ENCODE measurements around the gene SEMA3B.

- TF ChIP-seq POLR2AphosphoS5 (IDR thresholded peaks at IDR 0.05; ENCODE audit: low read depth, low read length) (no peak), POLR2A (IDR thresholded peaks at IDR 0.05; ENCODE audit: low read depth, low read length) (no peak), TAF1 (IDR thresholded peaks at IDR 0.05; ENCODE audit: borderline replicate concordance, low read depth, low read length) (no peak)
Measured at GRCh38 chr3:50256978-50257890, 11.7 kb upstream of the SEMA3B start.

Measured in GM12892 (cell line).